Heart left ventricle (tissue), 13 donors: Measurements from ENCODE around the gene KCNJ6.

Source experiments
- CTCF ChIP-seq, 12 donors: fragments of 200-600 bp; sonication (generic) in 4 of 12; IDR thresholded peaks; one replicate each; pipeline versions ENCODE4 v1.5.0 to v1.8.0; 2018 to 2022; ENCODE audit warnings: antibody characterized with exemption in 12 of 12, mild to moderate bottlenecking in 5 of 12
- POLR2A ChIP-seq, 2 donors: fragments of 450-650 bp; IDR thresholded peaks; one replicate each; pipeline ENCODE4 v1.6.1; 2017; ENCODE audit warnings: antibody characterized with exemption in 2 of 2, mild to moderate bottlenecking in 2 of 2, moderate library complexity in 2 of 2
- donor health status: ischemic (EF 13 %, LVEDD 7.1; RV severe dilation, severe dysfunction).
- donor health status: DM: no; HTN: yes; CAD: no.
- donor health status: DM: no; HTN: no; CAD: no.
- donor health status: ischemic (EF 25% LVEDD 6.9; RV normal size, moderate dysfunction).
- donor health status: ischemic (EF 25% LVEDD 5.7; RV mildly dilated, moderate dysfunction).
- donor health status: ischemic (EF 35%, LVEDD 5.7; RV mildly dilated, moderate dysfunction).
- donor health status: nonischemic (EF 11% LVEDD 7.7; RV severe dilation, severe dysfunction).
- donor health status: DM: yes; HTN: yes; CAD: no.
- donor health status: PGD.
- donor health status: ischemic (EF 29% LVEDD 5.4; RV normal size, mild dysfunction).
- donor health status: nonischemic (EF 23%, LVEDD 6.1; RV moderate dilation, normal function).

GRCh38 chr21:37849506-37850102, 66.7 kb downstream of the KCNJ6 start:
- TF ChIP-seq CTCF (IDR thresholded peaks at IDR 0.05) (no peak), POLR2A (IDR thresholded peaks at IDR 0.05) (no peak)
